ENCODE results near the gene CD44. TPM values are rescaled to one million over a fixed set of nuclear protein-coding genes. Genes with fewer than 3 reads are reported as not detected.

The CD44 gene
- total RNA-seq, 2 donors from 2014 or later, result 166 to 203 TPM

DNA sequence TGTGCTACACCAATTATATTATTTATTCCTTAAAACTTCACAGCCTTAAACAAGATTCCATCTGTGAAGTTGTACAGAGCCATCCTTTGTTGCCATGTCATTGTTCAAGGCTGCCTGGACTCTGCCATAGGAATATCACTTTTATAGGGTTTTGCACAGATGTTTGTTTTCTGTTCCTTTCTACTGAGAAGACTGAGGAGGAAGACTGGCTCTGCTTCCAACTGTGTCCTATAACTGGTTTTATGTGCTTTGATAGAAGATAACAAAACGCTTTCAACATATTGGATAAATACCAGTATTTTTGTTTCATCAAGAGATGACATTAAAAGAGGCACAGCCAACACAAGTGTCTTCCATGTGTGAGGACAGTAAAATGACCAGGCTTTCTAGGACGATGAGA lies 120.6 kb downstream of the CD44 start:
- peak; percentile 59 for DNase-seq (ENCODE audit: low spot score)
- H3K9me3 ChIP-seq, result no peaks in the 10 kb centered on the region
- no peaks in the 10 kb centered on the region for H3K27me3 ChIP-seq (replicated peaks; ENCODE audit: insufficient read depth)
- H3K4me3 ChIP-seq, result no peak overlapping the region
- H3K36me3 ChIP-seq, result no peaks in the 10 kb centered on the region
- WGBS, result 15% methylated on average over 2 of the region's 2 CpGs
- no peak overlapping the region for H3K27ac ChIP-seq
- no peak for TF ChIP-seq POLR2A (IDR thresholded peaks at IDR 0.05)
- peak; percentile 90 for TF ChIP-seq POLR2AphosphoS5 (IDR thresholded peaks at IDR 0.05)
- intact Hi-C loops (cut with DNase I), result loop anchor here (10.0 kb wide), 1 partner anchor 105 kb away; no protein-coding TSS in a partner anchor
- H3K4me1 ChIP-seq (replicated peaks), result peaks cover 5% of the 10 kb centered on the region

DNA sequence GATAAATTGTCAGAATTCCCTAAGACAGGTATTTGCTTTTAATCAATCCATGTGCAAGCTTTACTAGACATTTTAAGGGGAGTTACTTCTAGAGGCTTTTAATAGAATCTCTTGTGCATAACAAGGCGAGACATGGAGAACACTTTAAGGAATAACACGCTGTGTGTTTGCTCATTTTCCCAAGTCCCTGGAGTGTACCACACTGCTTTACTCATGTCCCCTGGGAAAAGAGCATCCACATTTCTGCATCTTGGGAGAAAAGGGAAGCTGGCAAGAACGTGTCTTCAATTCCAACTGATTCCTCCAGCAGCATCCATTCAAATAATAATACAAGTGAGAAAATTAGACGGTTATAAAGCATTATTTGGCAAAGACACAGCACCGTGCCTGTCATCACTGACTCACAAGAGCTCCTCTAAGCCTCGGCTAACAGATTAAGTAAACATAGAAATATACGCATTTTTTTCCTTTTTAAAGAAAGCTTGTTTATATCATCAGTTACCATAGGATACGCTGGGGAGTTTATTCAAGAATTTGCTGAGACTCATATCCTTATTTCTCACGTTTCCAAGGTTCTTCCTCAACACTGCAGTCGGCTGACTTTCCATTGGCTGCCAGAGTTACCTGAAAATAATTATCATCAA lies 121.5 kb downstream of the CD44 start:
- no peaks in the 10 kb centered on the region for H3K36me3 ChIP-seq
- TF ChIP-seq POLR2A (IDR thresholded peaks at IDR 0.05), result no peak
- TF ChIP-seq POLR2AphosphoS5 (IDR thresholded peaks at IDR 0.05), result no peak
- TF ChIP-seq, protein P1, sequence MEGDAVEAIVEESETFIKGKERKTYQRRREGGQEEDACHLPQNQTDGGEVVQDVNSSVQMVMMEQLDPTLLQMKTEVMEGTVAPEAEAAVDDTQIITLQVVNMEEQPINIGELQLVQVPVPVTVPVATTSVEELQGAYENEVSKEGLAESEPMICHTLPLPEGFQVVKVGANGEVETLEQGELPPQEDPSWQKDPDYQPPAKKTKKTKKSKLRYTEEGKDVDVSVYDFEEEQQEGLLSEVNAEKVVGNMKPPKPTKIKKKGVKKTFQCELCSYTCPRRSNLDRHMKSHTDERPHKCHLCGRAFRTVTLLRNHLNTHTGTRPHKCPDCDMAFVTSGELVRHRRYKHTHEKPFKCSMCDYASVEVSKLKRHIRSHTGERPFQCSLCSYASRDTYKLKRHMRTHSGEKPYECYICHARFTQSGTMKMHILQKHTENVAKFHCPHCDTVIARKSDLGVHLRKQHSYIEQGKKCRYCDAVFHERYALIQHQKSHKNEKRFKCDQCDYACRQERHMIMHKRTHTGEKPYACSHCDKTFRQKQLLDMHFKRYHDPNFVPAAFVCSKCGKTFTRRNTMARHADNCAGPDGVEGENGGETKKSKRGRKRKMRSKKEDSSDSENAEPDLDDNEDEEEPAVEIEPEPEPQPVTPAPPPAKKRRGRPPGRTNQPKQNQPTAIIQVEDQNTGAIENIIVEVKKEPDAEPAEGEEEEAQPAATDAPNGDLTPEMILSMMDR (IDR thresholded peaks at IDR 0.05), result no peak
- no peaks in the 10 kb centered on the region for H3K27me3 ChIP-seq (replicated peaks; ENCODE audit: insufficient read depth)
- H3K27ac ChIP-seq, result no peak overlapping the region
- intact Hi-C loops (cut with DNase I), result no loop called here
- no peaks in the 10 kb centered on the region for H3K9me3 ChIP-seq
- H3K4me3 ChIP-seq, result no peak overlapping the region
- DNase-seq (ENCODE audit: low spot score), result no peak
- H3K4me1 ChIP-seq (replicated peaks), result peaks cover 5% of the 10 kb centered on the region
- WGBS, result 27% methylated on average over 10 of the region's 10 CpGs

DNA sequence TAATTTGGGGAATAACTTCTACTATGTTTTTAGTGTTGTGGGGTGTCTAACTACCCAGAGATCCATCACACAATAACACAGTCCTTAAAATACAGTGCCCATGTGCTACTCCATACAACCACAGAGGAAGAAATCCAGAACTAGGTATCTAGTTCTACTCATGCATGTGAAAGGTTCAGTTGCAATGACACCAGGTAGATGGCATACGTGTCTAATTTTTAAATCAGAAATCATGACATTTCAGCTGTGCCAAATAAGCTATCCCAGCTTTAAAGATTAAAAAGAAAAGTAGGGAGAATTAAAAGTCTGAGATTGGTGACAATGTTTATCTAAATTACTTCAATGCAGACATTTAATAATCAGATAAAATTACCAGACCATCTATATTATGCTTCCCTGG lies 122.2 kb downstream of the CD44 start:
- no peaks in the 10 kb centered on the region for H3K9me3 ChIP-seq
- TF ChIP-seq, protein P1 (IDR thresholded peaks at IDR 0.05), result peak in 1 of 4 experiments; percentile 7
- no peak for TF ChIP-seq POLR2AphosphoS5 (IDR thresholded peaks at IDR 0.05)
- no peak for TF ChIP-seq POLR2A (IDR thresholded peaks at IDR 0.05)
- no peak for DNase-seq (ENCODE audit: low spot score)
- intact Hi-C loops (cut with DNase I), result no loop called here
- no peaks in the 10 kb centered on the region for H3K36me3 ChIP-seq
- 83% methylated on average over 1 of the region's 1 CpG for WGBS
- no peaks in the 10 kb centered on the region for H3K27me3 ChIP-seq (replicated peaks; ENCODE audit: insufficient read depth)
- H3K27ac ChIP-seq, result no peak overlapping the region
- no peak overlapping the region for H3K4me3 ChIP-seq
- peaks cover 5% of the 10 kb centered on the region for H3K4me1 ChIP-seq (replicated peaks)

DNA sequence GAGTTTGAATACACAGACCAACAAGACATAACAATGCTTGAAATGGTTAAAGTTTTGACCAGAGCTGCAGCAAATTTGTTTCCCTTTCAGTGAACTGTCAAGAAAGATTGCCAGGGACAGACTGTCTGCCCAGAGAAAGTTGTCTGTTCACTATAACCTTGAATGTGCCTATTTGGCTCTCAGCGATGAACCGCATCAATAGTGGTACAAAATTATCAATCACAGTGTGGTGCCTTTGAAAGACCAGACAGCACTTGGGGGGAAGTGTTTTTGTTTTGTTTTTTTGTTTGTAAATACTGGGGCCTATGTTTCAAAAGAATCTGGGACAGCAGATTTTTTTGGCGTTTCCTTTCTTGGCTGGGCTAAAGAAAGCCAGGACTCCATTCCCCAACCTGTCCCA lies 123.1 kb downstream of the CD44 start:
- H3K9me3 ChIP-seq, result no peaks in the 10 kb centered on the region
- H3K4me1 ChIP-seq (replicated peaks), result peaks cover 5% of the 10 kb centered on the region
- DNase-seq (ENCODE audit: low spot score), result no peak
- intact Hi-C loops (cut with DNase I), result no loop called here
- WGBS, result 93% methylated on average over 3 of the region's 3 CpGs
- TF ChIP-seq POLR2A (IDR thresholded peaks at IDR 0.05), result no peak
- TF ChIP-seq, protein P1 (IDR thresholded peaks at IDR 0.05), result no peak
- TF ChIP-seq POLR2AphosphoS5 (IDR thresholded peaks at IDR 0.05), result no peak
- H3K27ac ChIP-seq, result no peak overlapping the region
- H3K27me3 ChIP-seq (replicated peaks; ENCODE audit: insufficient read depth), result no peaks in the 10 kb centered on the region
- H3K36me3 ChIP-seq, result no peaks in the 10 kb centered on the region
- H3K4me3 ChIP-seq, result no peak overlapping the region

DNA sequence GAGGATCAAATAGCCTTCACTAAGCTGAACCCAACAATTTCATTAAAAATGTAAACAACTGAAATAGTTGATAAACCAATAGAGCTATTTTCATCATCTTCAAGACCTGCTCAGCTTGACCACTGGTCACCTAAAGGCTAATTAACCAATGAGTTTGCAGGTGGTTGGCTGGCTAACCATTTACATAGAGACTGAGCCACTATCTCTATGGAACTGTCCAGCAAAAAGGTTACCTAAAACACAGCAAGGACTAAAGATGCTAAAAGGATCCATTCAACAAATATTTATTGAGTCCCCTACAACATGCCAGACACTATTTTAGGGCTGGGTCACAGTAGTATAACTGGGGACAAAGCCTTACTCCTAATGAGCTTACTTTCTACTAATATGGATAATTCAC lies 123.8 kb downstream of the CD44 start:
- DNase-seq (ENCODE audit: low spot score), result no peak
- intact Hi-C loops (cut with DNase I), result no loop called here
- no peak overlapping the region for H3K27ac ChIP-seq
- no peaks in the 10 kb centered on the region for H3K9me3 ChIP-seq
- no peak overlapping the region for H3K4me3 ChIP-seq
- TF ChIP-seq, protein P1 (IDR thresholded peaks at IDR 0.05), result no peak
- no peak for TF ChIP-seq POLR2A (IDR thresholded peaks at IDR 0.05)
- no peak for TF ChIP-seq POLR2AphosphoS5 (IDR thresholded peaks at IDR 0.05)
- no peaks in the 10 kb centered on the region for H3K36me3 ChIP-seq
- peaks cover 5% of the 10 kb centered on the region for H3K4me1 ChIP-seq (replicated peaks)
- H3K27me3 ChIP-seq (replicated peaks; ENCODE audit: insufficient read depth), result no peaks in the 10 kb centered on the region
